Lung (tissue), 12 donors: ENCODE data around the gene MED19. TPM values are rescaled to one million over a fixed set of nuclear protein-coding genes. Genes with fewer than 3 reads are reported as not detected.

Experiments
- ATAC-seq: fragments of 200-7000 bp; cut with Tn5 transposase; one replicate; pipeline ENCODE4 v1.9.1; 2020; ENCODE audit warnings: moderate number of reproducible peaks; ENCODE audit not compliant: insufficient read depth, low FRiP score
- DNase-seq, 3 donors: peaks; one replicate each; pipeline ENCODE4 v3.0.0-alpha.2; 2013 to 2017
- H3K27ac ChIP-seq, 2 donors: one replicate each; pipeline ENCODE4 v1.5.1; 2013; ENCODE audit warnings: mild to moderate bottlenecking in 2 of 2, moderate library complexity in 2 of 2, control low read depth in 1 of 2, inconsistent platforms in 1 of 2, low read depth in 1 of 2, low read length in 1 of 2
- H3K27me3 ChIP-seq, 3 donors: one replicate each; pipeline ENCODE4 v1.5.1; 2013; ENCODE audit warnings: low read length in 2 of 3; ENCODE audit not compliant: control insufficient read depth in 3 of 3, insufficient read depth in 3 of 3
- H3K36me3 ChIP-seq, 4 donors: one replicate each; pipeline ENCODE4 v1.5.1; 2013; ENCODE audit warnings: low read length in 4 of 4, mild to moderate bottlenecking in 1 of 4, moderate library complexity in 1 of 4; ENCODE audit not compliant: control insufficient read depth in 4 of 4, insufficient read depth in 4 of 4
- H3K4me1 ChIP-seq, 5 donors: one replicate each; pipeline ENCODE4 v1.5.1; 2013; ENCODE audit warnings: low read length in 5 of 5, mild to moderate bottlenecking in 2 of 5, moderate library complexity in 1 of 5; ENCODE audit not compliant: control insufficient read depth in 5 of 5, insufficient read depth in 5 of 5
- H3K4me3 ChIP-seq: one replicate; pipeline ENCODE4 v1.5.1; 2013; ENCODE audit warnings: mild to moderate bottlenecking, control low read depth, moderate library complexity
- H3K9ac ChIP-seq, 2 donors: one replicate each; pipeline ENCODE4 v1.5.1; 2013; ENCODE audit warnings: low read length in 2 of 2, control low read depth in 1 of 2; ENCODE audit not compliant: insufficient read depth in 1 of 2
- H3K9me3 ChIP-seq, 4 donors: one replicate each; pipeline ENCODE4 v1.5.1; 2013; ENCODE audit warnings: low read length in 3 of 4, mild to moderate bottlenecking in 1 of 4, moderate library complexity in 1 of 4; ENCODE audit not compliant: control insufficient read depth in 4 of 4, insufficient read depth in 3 of 4
- WGBS, 2 donors: extraction: QIAGEN DNeasy Blood & Tissue Kit; methylation state at CpG; one replicate each; pipeline ENCODE4 v1.1.7; 2013; 5-methylcytosine and 5-hydroxymethylcytosine counted together
- polyA plus RNA-seq, 2 donors: library from polyadenylated mRNA; stranded (reverse); fragments of 200-250 nt; gene quantifications; one replicate each; pipeline ENCODE4 v1.2.1, GENCODE V29; 2013
- total RNA-seq, 2 donors: library from RNA; depleted of rRNA in 1 of 2; stranded (reverse); fragments of >200 nt in 1 of 2; gene quantifications; one replicate each; pipeline ENCODE4 v1.2.1, GENCODE V29; 2014 to 2021
- TF ChIP-seq, protein P1 (sequence below): IDR thresholded peaks from 2 replicates; pipeline ENCODE4 v1.5.1; 2012; ENCODE audit warnings: mild to moderate bottlenecking; ENCODE audit errors: control extremely low read depth, extremely low read depth
- donor health status: control.
- donor health status: control.
- donor health status: Bipolar disorder and iron deficiency.
- donor health status: healthy.
- donor health status: DM: yes; HTN: yes; CAD: no.

The MED19 gene
- total and polyA plus RNA-seq, 4 donors = 8.7 to 15.1 (median 13.5) TPM

DNA sequence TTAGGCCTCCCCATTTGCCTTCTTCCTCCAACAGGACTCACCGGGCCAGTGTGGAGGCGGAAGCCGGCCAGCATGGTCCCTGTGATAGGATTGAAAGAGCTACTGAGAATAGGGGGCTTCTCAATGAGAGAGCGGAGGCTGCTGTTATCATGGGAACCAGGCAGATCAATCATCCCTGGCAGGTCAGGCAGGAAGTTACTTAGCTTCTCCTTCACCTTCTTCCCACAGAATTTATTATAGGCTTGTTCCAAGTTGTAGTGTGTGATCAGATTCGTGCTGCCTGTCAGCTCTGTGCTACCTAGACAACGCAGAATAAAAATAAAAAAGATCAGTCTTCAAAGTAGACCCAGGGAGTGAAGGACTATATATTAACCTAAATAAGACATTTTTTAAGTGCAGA, 7.1 kb downstream of the MED19 start:
- H3K27ac ChIP-seq = no peak overlapping the region
- TF ChIP-seq, protein P1, sequence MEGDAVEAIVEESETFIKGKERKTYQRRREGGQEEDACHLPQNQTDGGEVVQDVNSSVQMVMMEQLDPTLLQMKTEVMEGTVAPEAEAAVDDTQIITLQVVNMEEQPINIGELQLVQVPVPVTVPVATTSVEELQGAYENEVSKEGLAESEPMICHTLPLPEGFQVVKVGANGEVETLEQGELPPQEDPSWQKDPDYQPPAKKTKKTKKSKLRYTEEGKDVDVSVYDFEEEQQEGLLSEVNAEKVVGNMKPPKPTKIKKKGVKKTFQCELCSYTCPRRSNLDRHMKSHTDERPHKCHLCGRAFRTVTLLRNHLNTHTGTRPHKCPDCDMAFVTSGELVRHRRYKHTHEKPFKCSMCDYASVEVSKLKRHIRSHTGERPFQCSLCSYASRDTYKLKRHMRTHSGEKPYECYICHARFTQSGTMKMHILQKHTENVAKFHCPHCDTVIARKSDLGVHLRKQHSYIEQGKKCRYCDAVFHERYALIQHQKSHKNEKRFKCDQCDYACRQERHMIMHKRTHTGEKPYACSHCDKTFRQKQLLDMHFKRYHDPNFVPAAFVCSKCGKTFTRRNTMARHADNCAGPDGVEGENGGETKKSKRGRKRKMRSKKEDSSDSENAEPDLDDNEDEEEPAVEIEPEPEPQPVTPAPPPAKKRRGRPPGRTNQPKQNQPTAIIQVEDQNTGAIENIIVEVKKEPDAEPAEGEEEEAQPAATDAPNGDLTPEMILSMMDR = no peak
- DNase-seq (no peak), ATAC-seq (no peak)
- H3K9me3 ChIP-seq = no peaks in the 10 kb centered on the region
- no peaks in the 10 kb centered on the region for H3K27me3 ChIP-seq
- H3K4me1 ChIP-seq = peaks cover 0 to under 1% (median 0%) of the 10 kb centered on the region in 5 donors
- no peak overlapping the region for H3K9ac ChIP-seq
- 92% methylated on average over 6 of the region's 6 CpGs for WGBS, 2 donors
- no peak overlapping the region for H3K4me3 ChIP-seq
- H3K36me3 ChIP-seq = peaks cover 13 to 20% (median 18%) of the 10 kb centered on the region in 4 donors

DNA sequence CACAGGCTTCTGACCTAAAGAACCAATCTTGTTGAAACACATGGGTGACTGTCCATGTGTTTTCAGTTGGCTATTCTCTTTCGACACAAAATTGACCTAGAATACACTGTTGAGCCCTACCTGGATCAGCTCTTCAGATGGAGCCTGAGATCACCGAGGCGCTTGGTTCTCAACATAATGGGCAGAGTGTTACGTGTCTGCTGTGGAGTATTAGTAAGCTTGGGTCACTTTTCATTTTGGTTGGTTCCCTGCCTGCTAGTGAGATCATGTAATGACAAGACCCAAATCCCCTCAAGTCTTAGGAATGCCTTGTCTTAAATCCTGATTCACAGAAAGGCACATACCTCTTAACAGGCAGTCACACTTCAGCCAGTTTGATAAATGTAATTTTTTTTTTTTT, 8.7 kb downstream of the MED19 start:
- peaks cover 21 to 30% (median 26%) of the 10 kb centered on the region in 4 donors for H3K36me3 ChIP-seq
- H3K9me3 ChIP-seq = no peaks in the 10 kb centered on the region
- ATAC-seq = no peak
- H3K4me1 ChIP-seq = no peaks in the 10 kb centered on the region
- no peak overlapping the region for H3K9ac ChIP-seq
- no peak overlapping the region for H3K4me3 ChIP-seq
- TF ChIP-seq, protein P1 = no peak
- H3K27ac ChIP-seq = no peak overlapping the region
- no peak for DNase-seq
- WGBS, 2 donors = 94 to 97% methylated on average over 4 of the region's 4 CpGs
- H3K27me3 ChIP-seq = no peaks in the 10 kb centered on the region

DNA sequence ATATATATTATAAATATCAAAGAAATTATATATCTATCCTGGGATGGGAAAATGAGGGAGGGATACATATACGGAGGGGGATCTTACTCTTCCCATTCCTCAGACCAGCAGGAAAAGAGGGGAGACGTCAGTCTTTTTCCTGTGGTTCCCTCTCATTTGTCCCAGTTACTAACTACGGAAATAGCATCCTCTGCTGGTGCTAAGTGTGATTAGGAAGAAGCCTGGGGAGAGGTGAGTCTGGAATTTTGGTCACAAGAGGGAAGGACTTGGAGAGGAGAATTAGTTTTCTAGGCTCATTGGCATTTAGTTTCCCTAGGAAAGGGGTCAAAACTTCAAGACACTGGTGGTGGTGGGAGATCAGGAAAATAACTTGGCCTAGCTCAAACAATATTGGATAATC, 11.6 kb downstream of the MED19 start:
- no peak overlapping the region for H3K9ac ChIP-seq

DNA sequence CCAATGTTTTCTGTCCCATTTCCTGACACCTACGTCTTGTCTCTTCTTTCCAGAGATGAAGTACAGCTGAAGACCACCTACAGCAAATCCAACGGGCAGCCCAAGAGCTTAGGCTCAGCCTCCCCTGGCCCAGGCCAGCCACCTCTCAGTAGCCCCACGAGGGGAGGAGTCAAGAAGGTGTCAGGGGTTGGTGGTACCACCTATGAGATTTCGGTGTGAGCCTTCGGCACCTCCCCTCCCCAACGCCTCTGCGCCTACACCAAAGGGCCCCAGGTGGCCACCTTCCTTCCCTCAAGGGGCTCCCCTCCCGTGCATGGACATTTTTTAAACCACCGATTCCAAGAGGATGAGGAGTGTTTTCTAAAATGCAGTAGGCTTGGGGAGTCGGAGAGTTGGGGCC, 12.2 kb downstream of the MED19 start:
- H3K4me3 ChIP-seq = no peak overlapping the region
- TF ChIP-seq, protein P1 = no peak
- H3K27me3 ChIP-seq = no peaks in the 10 kb centered on the region
- H3K4me1 ChIP-seq = no peaks in the 10 kb centered on the region
- H3K27ac ChIP-seq = no peak overlapping the region
- WGBS, 2 donors = 89 to 90% methylated on average over 10 of the region's 10 CpGs
- H3K9ac ChIP-seq = no peak overlapping the region
- DNase-seq (no peak), ATAC-seq (no peak)
- H3K36me3 ChIP-seq = peaks cover 31 to 49% (median 37%) of the 10 kb centered on the region in 4 donors
- no peaks in the 10 kb centered on the region for H3K9me3 ChIP-seq

More for the DNA sequence above, 11.6 kb downstream of the MED19 start:
- peaks cover 30 to 49% (median 36%) of the 10 kb centered on the region in 4 donors for H3K36me3 ChIP-seq
- TF ChIP-seq, protein P1 = no peak
- no peak overlapping the region for H3K27ac ChIP-seq
- H3K27me3 ChIP-seq = no peaks in the 10 kb centered on the region
- H3K4me1 ChIP-seq = no peaks in the 10 kb centered on the region
- no peak for ATAC-seq
- no peak overlapping the region for H3K4me3 ChIP-seq
- WGBS, 2 donors = 76 to 81% methylated on average over 3 of the region's 3 CpGs
- H3K9me3 ChIP-seq = no peaks in the 10 kb centered on the region
- no peak for DNase-seq
